ENCODE measurements around the gene FAM156A. TPM values are rescaled to one million over a fixed set of nuclear protein-coding genes. Genes with fewer than 3 reads are reported as not detected.
"Not testable (repeated sequence)": the region's sequence is repeated elsewhere in the genome, so short reads cannot be mapped to it uniquely, and the experiment has no call there.

FAM156A gene
- total and polyA plus RNA-seq, 3 experiments from 2014 or later, result 4.2 to 18.5 (median 18.1) TPM

DNA sequence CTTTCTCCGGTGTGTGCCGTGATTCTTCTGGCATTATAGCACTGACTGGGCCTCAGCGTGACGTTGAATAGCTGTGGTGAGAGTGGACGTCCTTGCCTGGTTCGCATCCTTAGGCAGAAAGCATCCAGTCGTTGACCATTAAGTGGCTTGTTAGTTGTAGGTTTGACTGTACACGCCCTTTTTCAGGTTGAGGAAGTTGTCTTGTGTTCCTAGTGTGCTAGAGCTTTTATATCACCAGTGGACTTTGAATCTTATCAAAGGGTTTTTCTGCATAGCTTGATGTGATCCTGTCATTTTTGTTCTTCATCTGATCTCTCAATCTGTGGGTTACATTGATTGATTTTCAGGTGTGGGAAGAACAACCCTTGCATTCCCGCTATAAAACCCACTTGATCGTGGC lies 52.8 kb downstream of the FAM156A start:
- H3K27me3 Mint-ChIP-seq; H3K27ac ChIP-seq (ENCODE audit: low read depth, low read length); H3K4me1 ChIP-seq (ENCODE audit: insufficient read depth, low read length); H3K4me3 ChIP-seq (ENCODE audit: low read length); H3K27me3 ChIP-seq (ENCODE audit: insufficient read depth, low read length, poor library complexity, severe bottlenecking); H3K36me3 Mint-ChIP-seq; H3K4me3 Mint-ChIP-seq; H3K36me3 ChIP-seq (ENCODE audit: insufficient read depth, low read length); H3K9me3 ChIP-seq (ENCODE audit: low read length); DNase-seq; H3K4me1 Mint-ChIP-seq; H3K9me3 Mint-ChIP-seq; POLR2A ChIA-PET; H3K27ac Mint-ChIP-seq; CTCF ChIA-PET: not testable (repeated sequence)

Other genes with a start within 250 kb of the FAM156A start
- not detected for gene SSX2B, start 207.3 kb downstream of the FAM156A start, total RNA-seq
- gene SSX2B, start 207.3 kb downstream of the FAM156A start, polyA plus RNA-seq, result not detected
- not detected for gene SPANXN5, start 161.1 kb downstream of the FAM156A start, total RNA-seq
- not detected for gene SPANXN5, start 161.1 kb downstream of the FAM156A start, polyA plus RNA-seq
- not detected for gene XAGE5, start 147.2 kb downstream of the FAM156A start, total RNA-seq
- gene XAGE5, start 147.2 kb downstream of the FAM156A start, polyA plus RNA-seq, result not detected
- gene XAGE3, start 90.4 kb downstream of the FAM156A start, total RNA-seq, result not detected
- not detected for gene XAGE3, start 90.4 kb downstream of the FAM156A start, polyA plus RNA-seq
- gene FAM156B, start 61.2 kb downstream of the FAM156A start, total RNA-seq, result 10 to 100 TPM; 11.6 to 13.2 TPM
- 4.4 TPM for gene FAM156B, start 61.2 kb downstream of the FAM156A start, polyA plus RNA-seq
- gene GPR173, start 90.3 kb upstream of the FAM156A start, total RNA-seq, result not detected
- gene GPR173, start 90.3 kb upstream of the FAM156A start, polyA plus RNA-seq, result not detected
- 10 to 100 TPM; 38.4 to 47.9 TPM for gene TSPYL2, start 123.8 kb upstream of the FAM156A start, total RNA-seq
- gene TSPYL2, start 123.8 kb upstream of the FAM156A start, polyA plus RNA-seq, result 23.1 TPM
- gene KANTR, start 135.6 kb upstream of the FAM156A start, total RNA-seq, result 1 to 10 TPM; 4.6 to 4.8 TPM
- 1.6 TPM for gene KANTR, start 135.6 kb upstream of the FAM156A start, polyA plus RNA-seq